Subcutaneous abdominal adipose tissue (tissue), 5 donors: ENCODE data around the gene ARIH1.
"Not testable (repeated sequence)": the region's sequence is repeated elsewhere in the genome, so short reads cannot be mapped to it uniquely, and the experiment has no call there.

ENCODE experiments used
- H3K27ac ChIP-seq: one replicate; pipeline ENCODE4 v1.7.0; 2013; ENCODE audit warnings: low read depth, mild to moderate bottlenecking, inconsistent platforms, low read length, moderate library complexity
- H3K27me3 ChIP-seq, 5 donors: one replicate each; pipeline ENCODE4 v1.7.0; 2013; ENCODE audit warnings: low read length in 5 of 5, inconsistent platforms in 1 of 5; ENCODE audit not compliant: control insufficient read depth in 5 of 5, insufficient read depth in 4 of 5
- H3K36me3 ChIP-seq, 5 donors: one replicate each; pipeline ENCODE4 v1.7.0; 2013; ENCODE audit warnings: low read length in 5 of 5; ENCODE audit not compliant: control insufficient read depth in 5 of 5, insufficient read depth in 5 of 5
- H3K4me1 ChIP-seq, 5 donors: one replicate each; pipeline ENCODE4 v1.7.0; 2013; ENCODE audit warnings: low read length in 5 of 5, mild to moderate bottlenecking in 3 of 5, moderate library complexity in 1 of 5; ENCODE audit not compliant: control insufficient read depth in 5 of 5, insufficient read depth in 5 of 5
- H3K4me3 ChIP-seq, 5 donors: one replicate each; pipeline ENCODE4 v1.7.0; 2013; ENCODE audit warnings: low read length in 5 of 5, low read depth in 1 of 5
- H3K9ac ChIP-seq, 5 donors: one replicate each; pipeline ENCODE4 v1.7.0; 2013; ENCODE audit warnings: low read length in 5 of 5, mild to moderate bottlenecking in 4 of 5, moderate library complexity in 3 of 5
- H3K9me3 ChIP-seq, 5 donors: one replicate each; pipeline ENCODE4 v1.7.0; 2013; ENCODE audit warnings: low read length in 5 of 5; ENCODE audit not compliant: control insufficient read depth in 5 of 5
- donor health status: healthy.
- donor health status: healthy.
- donor health status: healthy.
- donor health status: healthy.
- donor health status: healthy.

The ARIH1 gene

DNA sequence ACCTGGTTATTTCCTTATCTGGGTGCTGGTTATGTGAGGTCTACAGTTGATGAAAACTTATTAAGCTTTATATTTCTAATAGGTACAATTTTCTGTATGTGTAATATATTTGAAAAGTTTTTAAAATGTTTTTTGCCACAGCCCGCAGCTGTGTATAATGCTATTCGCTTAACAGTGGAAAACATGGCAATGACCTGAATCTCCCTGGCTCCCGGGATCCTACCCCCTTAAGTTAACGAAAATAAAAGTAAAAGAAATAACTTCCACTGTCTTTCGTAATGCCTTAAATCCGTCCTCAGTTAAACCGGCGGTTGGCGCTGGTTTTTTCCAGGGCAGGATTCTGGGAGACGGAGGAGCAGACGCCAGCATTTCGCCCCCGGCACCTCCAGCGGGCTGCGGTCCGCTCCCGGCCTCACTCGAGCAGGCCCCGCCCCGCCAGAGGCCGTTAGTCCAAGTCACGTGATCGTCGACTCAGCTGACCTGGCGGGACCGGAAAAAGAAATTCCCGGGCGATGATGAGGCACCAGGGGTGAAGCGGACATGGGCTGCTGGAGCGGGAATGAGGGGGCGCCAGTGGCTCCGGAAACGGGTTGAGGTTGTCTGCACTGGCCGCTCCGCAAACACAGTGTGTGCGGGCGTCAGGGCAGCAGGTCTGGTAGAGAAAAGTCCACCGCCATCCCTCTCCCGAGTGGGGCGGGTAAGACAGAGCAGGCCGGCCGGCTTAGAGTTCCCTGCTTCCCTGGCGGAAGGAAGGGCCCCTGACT lies 162.6 kb downstream of the ARIH1 start:
- H3K27ac ChIP-seq: not testable (repeated sequence)

DNA sequence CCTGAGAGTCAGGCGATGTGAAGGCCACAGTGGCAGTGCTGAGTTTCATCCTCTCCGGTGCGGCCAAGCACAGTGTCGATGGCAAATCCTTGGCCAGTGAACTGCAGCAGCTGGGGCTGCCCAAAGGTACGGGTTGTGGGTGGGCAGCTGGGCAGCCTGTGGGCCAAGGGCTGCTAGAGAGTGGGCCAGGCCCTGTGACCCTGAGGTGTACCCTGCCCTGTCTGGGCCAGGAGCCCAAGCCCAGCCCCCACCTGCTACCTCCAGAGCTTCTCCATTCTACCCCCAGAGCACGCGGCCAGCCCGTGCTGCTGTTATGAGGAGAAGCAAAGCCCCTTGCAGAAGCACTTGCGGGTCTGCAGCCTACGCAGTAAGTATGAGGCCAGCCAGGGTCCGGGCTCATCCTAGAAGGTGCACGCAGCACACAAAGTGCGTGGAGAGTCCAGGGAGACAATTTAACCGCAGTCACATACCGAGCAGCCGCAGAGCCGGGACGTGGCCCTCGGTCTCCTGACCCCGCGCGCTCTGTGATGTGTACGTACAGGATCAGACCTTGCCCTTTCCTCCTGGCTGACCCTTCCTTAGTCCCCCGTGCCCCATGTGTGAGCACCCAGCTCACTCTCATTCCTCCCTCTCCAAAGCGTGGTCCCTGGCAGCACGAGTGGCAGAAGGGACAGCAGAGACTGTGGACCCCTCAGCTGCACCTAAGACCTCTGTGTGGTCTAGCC lies 165.8 kb downstream of the ARIH1 start:
- H3K9ac ChIP-seq, H3K4me3 ChIP-seq, H3K9me3 ChIP-seq, H3K27me3 ChIP-seq, H3K4me1 ChIP-seq, H3K27ac ChIP-seq, H3K36me3 ChIP-seq: not testable (repeated sequence)

More for the DNA sequence above, 162.6 kb downstream of the ARIH1 start:
- not testable (repeated sequence) for H3K9me3 ChIP-seq, H3K27me3 ChIP-seq, H3K36me3 ChIP-seq, H3K4me1 ChIP-seq, H3K9ac ChIP-seq
- peak overlapping the region in 2 of 5 donors; percentile 44 to 47 for H3K4me3 ChIP-seq

DNA sequence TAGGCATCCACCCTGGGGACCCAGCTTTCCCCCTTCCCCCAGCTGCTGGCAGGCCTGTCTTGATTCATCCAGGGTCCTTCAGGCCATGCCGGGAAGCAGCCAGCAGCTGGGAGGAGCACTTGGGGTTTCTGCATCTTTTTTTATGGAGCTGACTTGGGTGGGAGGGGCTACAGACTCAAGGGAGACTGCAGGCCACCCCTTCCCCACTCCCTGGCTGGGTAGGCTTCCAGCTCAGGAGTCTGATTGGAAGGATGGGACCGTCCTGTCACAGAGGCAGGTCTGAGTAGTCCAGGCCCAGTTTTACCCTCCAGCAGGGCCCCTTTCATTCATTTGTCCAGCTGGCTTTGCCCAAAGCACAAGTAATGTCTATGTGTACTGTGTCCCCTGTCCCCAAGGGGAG lies 168.1 kb downstream of the ARIH1 start:
- not testable (repeated sequence) for H3K4me3 ChIP-seq, H3K9me3 ChIP-seq, H3K36me3 ChIP-seq, H3K27me3 ChIP-seq, H3K27ac ChIP-seq, H3K9ac ChIP-seq, H3K4me1 ChIP-seq

DNA sequence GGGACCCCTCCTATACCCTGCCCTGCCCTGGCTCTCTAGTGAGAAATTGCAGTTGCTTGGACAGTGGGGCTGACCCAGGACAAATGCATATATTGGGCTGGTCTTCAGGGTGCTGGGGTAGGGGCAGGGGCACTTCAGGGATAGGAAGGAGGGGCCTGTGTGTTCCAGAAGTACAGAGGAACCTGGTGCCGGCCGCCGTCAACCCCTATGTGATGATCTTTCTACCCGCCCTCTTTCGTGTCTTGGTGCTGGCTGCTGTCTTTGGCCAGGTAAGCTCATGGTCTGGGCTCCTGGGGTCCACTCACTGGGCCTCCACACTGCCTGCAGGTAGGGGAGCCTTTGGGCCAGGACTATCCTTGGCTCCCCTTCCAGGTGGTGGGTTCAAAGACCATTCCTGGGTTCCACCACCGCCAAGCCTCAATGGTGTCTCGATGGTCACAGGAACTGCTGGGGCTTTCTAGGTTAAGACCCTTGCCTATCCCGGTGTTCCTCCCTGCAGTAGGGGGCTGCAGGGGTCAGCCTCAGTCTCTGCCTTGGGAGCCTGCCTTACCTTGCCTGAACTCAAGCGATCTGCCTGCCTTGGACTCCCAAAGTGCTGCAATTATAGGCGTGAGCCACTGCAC lies 174.6 kb downstream of the ARIH1 start:
- not testable (repeated sequence) for H3K9ac ChIP-seq, H3K9me3 ChIP-seq, H3K27ac ChIP-seq, H3K4me1 ChIP-seq, H3K36me3 ChIP-seq, H3K27me3 ChIP-seq, H3K4me3 ChIP-seq
